ENCODE results near the gene PDE4B.

DNA sequence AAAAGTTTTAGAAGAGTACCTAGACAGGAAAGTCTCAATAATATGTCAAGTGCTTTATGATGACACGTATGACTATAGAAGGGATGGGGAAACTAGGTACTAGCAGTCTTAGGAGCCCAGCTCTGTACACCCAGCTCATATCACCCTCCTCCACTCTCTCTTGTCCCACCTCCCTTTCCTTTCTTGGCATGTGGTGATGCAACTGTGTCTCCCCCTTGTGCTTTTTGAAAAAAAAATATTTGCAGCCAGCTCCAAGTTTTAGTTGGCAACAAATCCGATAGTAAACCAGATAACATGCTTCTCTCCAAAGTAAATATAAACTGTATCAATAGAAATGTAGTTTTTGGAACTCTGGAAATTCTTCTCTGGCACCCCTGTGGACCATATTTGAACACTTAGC, 280.7 kb downstream of the PDE4B start:
- TF ChIP-seq POLR2A (IDR thresholded peaks at IDR 0.05): no peak
- TF ChIP-seq, protein P1, sequence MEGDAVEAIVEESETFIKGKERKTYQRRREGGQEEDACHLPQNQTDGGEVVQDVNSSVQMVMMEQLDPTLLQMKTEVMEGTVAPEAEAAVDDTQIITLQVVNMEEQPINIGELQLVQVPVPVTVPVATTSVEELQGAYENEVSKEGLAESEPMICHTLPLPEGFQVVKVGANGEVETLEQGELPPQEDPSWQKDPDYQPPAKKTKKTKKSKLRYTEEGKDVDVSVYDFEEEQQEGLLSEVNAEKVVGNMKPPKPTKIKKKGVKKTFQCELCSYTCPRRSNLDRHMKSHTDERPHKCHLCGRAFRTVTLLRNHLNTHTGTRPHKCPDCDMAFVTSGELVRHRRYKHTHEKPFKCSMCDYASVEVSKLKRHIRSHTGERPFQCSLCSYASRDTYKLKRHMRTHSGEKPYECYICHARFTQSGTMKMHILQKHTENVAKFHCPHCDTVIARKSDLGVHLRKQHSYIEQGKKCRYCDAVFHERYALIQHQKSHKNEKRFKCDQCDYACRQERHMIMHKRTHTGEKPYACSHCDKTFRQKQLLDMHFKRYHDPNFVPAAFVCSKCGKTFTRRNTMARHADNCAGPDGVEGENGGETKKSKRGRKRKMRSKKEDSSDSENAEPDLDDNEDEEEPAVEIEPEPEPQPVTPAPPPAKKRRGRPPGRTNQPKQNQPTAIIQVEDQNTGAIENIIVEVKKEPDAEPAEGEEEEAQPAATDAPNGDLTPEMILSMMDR (IDR thresholded peaks at IDR 0.05): no peak

All from heart left ventricle (tissue), 13 donors.